HepG2 (cell line): Measurements from ENCODE around the gene FOXRED2. TPM values are rescaled to one million over a fixed set of nuclear protein-coding genes. Genes with fewer than 3 reads are reported as not detected.

Experiments
- E2F5 ChIP-seq: sonication (generic); formaldehyde crosslinking; conservative IDR thresholded peaks from 2 replicates; pipeline ENCODE4 v1.4.0; 2020; ENCODE audit warnings: missing genetic modification reagents
- ESRRA ChIP-seq: sonication (generic); formaldehyde crosslinking; IDR thresholded peaks from 2 replicates; pipeline ENCODE4 v1.5.1; 2020; ENCODE audit warnings: mild to moderate bottlenecking, low read depth, missing genetic modification reagents
- FOXA1 ChIP-seq, 2 experiments: fragments of 450-650 bp in 1 of 2; sonication (generic) in 1 of 2; formaldehyde crosslinking in 1 of 2; IDR thresholded peaks; 2 replicates each; pipeline versions ENCODE4 v1.4.0 to v1.6.1; 2016 to 2020; ENCODE audit warnings: missing genetic modification reagents in 1 of 2
- GATA4 ChIP-seq: sonication (generic); IDR thresholded peaks from 2 replicates; pipeline ENCODE4 v1.6.1; 2016; ENCODE audit warnings: antibody characterized with exemption, low read depth, borderline replicate concordance
- PATZ1 ChIP-seq: sonication (generic); formaldehyde crosslinking; IDR thresholded peaks from 2 replicates; pipeline ENCODE4 v1.4.0; 2020; ENCODE audit warnings: missing genetic modification reagents
- PHF5A ChIP-seq: IDR thresholded peaks from one replicate; pipeline ENCODE4 v1.6.1; 2018; ENCODE audit warnings: low read depth, missing genetic modification reagents; ENCODE audit not compliant: unreplicated experiment
- PREB ChIP-seq: sonication (generic); formaldehyde crosslinking; IDR thresholded peaks from 2 replicates; pipeline ENCODE4 v1.4.0; 2020; ENCODE audit warnings: missing genetic modification reagents
- SAP130 ChIP-seq: IDR thresholded peaks from 2 replicates; pipeline ENCODE4 v1.6.1; 2016; ENCODE audit warnings: low read depth
- STAT6 ChIP-seq: sonication (generic); formaldehyde crosslinking; IDR thresholded peaks from 2 replicates; pipeline ENCODE4 v1.4.0; 2020; ENCODE audit warnings: missing genetic modification reagents, mild to moderate bottlenecking, borderline replicate concordance
- SYNCRIP ChIP-seq: fragments of 200-400 bp; formaldehyde crosslinking; IDR thresholded peaks from 2 replicates; pipeline ENCODE4 v1.6.1; 2018; ENCODE audit warnings: mild to moderate bottlenecking, low read depth, low read length; ENCODE audit not compliant: insufficient read depth
- TFAP4 ChIP-seq: sonication (generic); IDR thresholded peaks from 2 replicates; pipeline ENCODE4 v1.6.1; 2016; ENCODE audit warnings: low read depth, borderline replicate concordance
- XBP1 ChIP-seq: sonication (generic); formaldehyde crosslinking; IDR thresholded peaks from 2 replicates; pipeline ENCODE4 v1.5.0; 2020; ENCODE audit warnings: missing genetic modification reagents
- ZNF44 ChIP-seq: sonication (generic); formaldehyde crosslinking; IDR thresholded peaks from 2 replicates; pipeline ENCODE4 v1.5.1; 2020; ENCODE audit warnings: mild to moderate bottlenecking, missing genetic modification reagents
- ZNF468 ChIP-seq: sonication (generic); formaldehyde crosslinking; IDR thresholded peaks from 2 replicates; pipeline ENCODE4 v1.8.0; 2022; ENCODE audit warnings: mild to moderate bottlenecking, moderate library complexity, missing genetic modification reagents
- ZNF557 ChIP-seq: sonication (generic); formaldehyde crosslinking; IDR thresholded peaks from 2 replicates; pipeline ENCODE4 v1.4.0; 2020; ENCODE audit warnings: missing genetic modification reagents
- ZNF713 ChIP-seq: sonication (generic); formaldehyde crosslinking; IDR thresholded peaks from 2 replicates; pipeline ENCODE4 v1.4.0; 2020; ENCODE audit warnings: mild to moderate bottlenecking, missing genetic modification reagents
- ZNF75D ChIP-seq: sonication (generic); formaldehyde crosslinking; IDR thresholded peaks from 2 replicates; pipeline ENCODE4 v1.8.1; 2023; ENCODE audit warnings: missing genetic modification reagents, mild to moderate bottlenecking, borderline replicate concordance
- ZNF772 ChIP-seq: sonication (generic); formaldehyde crosslinking; IDR thresholded peaks from 2 replicates; pipeline ENCODE4 v1.5.0; 2020; ENCODE audit warnings: mild to moderate bottlenecking, missing genetic modification reagents
- ZZZ3 ChIP-seq: sonication (generic); formaldehyde crosslinking; IDR thresholded peaks from 2 replicates; pipeline ENCODE4 v1.4.0; 2020; ENCODE audit warnings: missing genetic modification reagents, mild to moderate bottlenecking, borderline replicate concordance
- polyA plus RNA-seq, 8 experiments: library from polyadenylated mRNA; depleted of rRNA in 3 of 8; stranded (reverse) in 7 of 8; unstranded in 1 of 8; fragments of >200 nt; fragmentation: Illumina TruSeq in 4 of 8; extraction: Trizol in 4 of 8; gene quantifications; 2 replicates each; pipeline versions ENCODE4 v1.2.1 to v1.2.3, GENCODE V29; 2011 to 2016; ENCODE audit warnings: low read depth in 4 of 8, missing spikeins in 1 of 8, mixed read lengths in 1 of 8; ENCODE audit not compliant: insufficient read depth in 1 of 8
- total RNA-seq, 5 experiments: library from RNA; depleted of rRNA; stranded (reverse); fragments of >200 nt; fragmentation: Illumina TruSeq; extraction: Trizol; gene quantifications; 2 replicates each; pipeline ENCODE4 v1.2.3, GENCODE V29; 2016; ENCODE audit warnings: low read depth in 1 of 5
- TF ChIP-seq, protein P1 (sequence below): sonication (generic); formaldehyde crosslinking; IDR thresholded peaks from 2 replicates; pipeline ENCODE4 v1.4.0; 2020; ENCODE audit warnings: missing genetic modification reagents

FOXRED2 gene
- total and polyA plus RNA-seq, 2 of the 13 experiments (the other 11 are each of a cell fraction or from before 2014, with no cell fraction given) = 9.3 to 28.1 TPM

GRCh38 chr22:36528795-36529751 is 22.2 kb upstream of the FOXRED2 start, which contains the start of gene EIF3D (continued):
- peak; percentile 79 for TF ChIP-seq TFAP4
- peak; percentile 23 for TF ChIP-seq PHF5A
- no peak for TF ChIP-seq FOXA1 (IDR thresholded peaks at IDR 0.05)
- TF ChIP-seq FOXA1 (CRISPR knock-in tag; IDR thresholded peaks at IDR 0.05) = peak; percentile 19; the same call in 1 of the 2 replicates
- TF ChIP-seq, protein P1, sequence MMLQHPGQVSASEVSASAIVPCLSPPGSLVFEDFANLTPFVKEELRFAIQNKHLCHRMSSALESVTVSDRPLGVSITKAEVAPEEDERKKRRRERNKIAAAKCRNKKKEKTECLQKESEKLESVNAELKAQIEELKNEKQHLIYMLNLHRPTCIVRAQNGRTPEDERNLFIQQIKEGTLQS (CRISPR knock-in tag) = 0 out of 2 replicates have a peak, but pooled peaks have one; percentile 14
- TF ChIP-seq GATA4 = no peak
- TF ChIP-seq E2F5 (CRISPR knock-in tag) = peak; percentile 56; the same call in 1 of the 2 replicates
- TF ChIP-seq ZZZ3 (CRISPR knock-in tag) = peak; percentile 98; the same call in 1 of the 2 replicates
- TF ChIP-seq SAP130 (CRISPR knock-in tag) = peak; percentile 99
- TF ChIP-seq STAT6 = peak; percentile 86; the same call in 1 of the 2 replicates
- peak; percentile 68; the same call in 1 of the 2 replicates for TF ChIP-seq ZNF772
- TF ChIP-seq ZNF75D (CRISPR knock-in tag) = no peak
- 0 out of 2 replicates have a peak, but pooled peaks have one; percentile 52 for TF ChIP-seq XBP1 (CRISPR knock-in tag)
- TF ChIP-seq ZNF44 (CRISPR knock-in tag) = peak; percentile 70; the same call in 1 of the 2 replicates
- TF ChIP-seq PREB (CRISPR knock-in tag) = no peak
- TF ChIP-seq SYNCRIP = no peak
- TF ChIP-seq PATZ1 (CRISPR knock-in tag) = peak; percentile 48
- TF ChIP-seq ZNF468 (CRISPR knock-in tag) = no peak
- peak; percentile 73; the same call in 1 of the 2 replicates for TF ChIP-seq ZNF713
- peak; percentile 48; the same call in 1 of the 2 replicates for TF ChIP-seq ESRRA (CRISPR knock-in tag)
- peak; percentile 36; the same call in 1 of the 2 replicates for TF ChIP-seq ZNF557 (CRISPR knock-in tag)
